Psoas muscle (tissue), 8 donors: Measurements from ENCODE around the gene LPAR1. TPM values are rescaled to one million over a fixed set of nuclear protein-coding genes. Genes with fewer than 3 reads are reported as not detected.

ENCODE experiments used
- ATAC-seq, 4 donors: fragments of 200-7000 bp; cut with Tn5 transposase; one replicate each; pipeline ENCODE4 v1.9.1; 2020; ENCODE audit warnings: moderate library complexity in 3 of 4, mild to moderate bottlenecking in 2 of 4
- DNase-seq, 2 donors: peaks; one replicate each; pipeline ENCODE4 v3.0.0-alpha.2; 2020
- H3K27ac ChIP-seq: fragments of 200-600 bp; one replicate; pipeline ENCODE4 v1.8.0; 2022
- H3K27me3 ChIP-seq, 3 donors: fragments of 200-600 bp in 1 of 3; one replicate each; pipeline versions ENCODE4 v1.6.1 to v1.8.0; 2013 to 2022; ENCODE audit warnings: low read length in 2 of 3, mild to moderate bottlenecking in 2 of 3, moderate library complexity in 1 of 3; ENCODE audit not compliant: insufficient read depth in 3 of 3
- H3K36me3 ChIP-seq, 2 donors: fragments of 200-600 bp in 1 of 2; one replicate each; pipeline versions ENCODE4 v1.6.1 to v1.8.0; 2013 to 2022; ENCODE audit warnings: low read depth in 1 of 2, mild to moderate bottlenecking in 1 of 2, moderate library complexity in 1 of 2; ENCODE audit not compliant: insufficient read depth in 1 of 2
- H3K4me1 ChIP-seq: fragments of 200-600 bp; one replicate; pipeline ENCODE4 v1.8.0; 2022
- H3K4me3 ChIP-seq: fragments of 200-600 bp; one replicate; pipeline ENCODE4 v1.8.0; 2022; ENCODE audit warnings: mild to moderate bottlenecking
- H3K9me3 ChIP-seq: fragments of 200-600 bp; one replicate; pipeline ENCODE4 v1.8.0; 2022
- WGBS, 3 donors: extraction: QIAGEN DNeasy Blood & Tissue Kit; methylation state at CpG; one replicate each; pipeline versions ENCODE4 v1.1.6 to v1.1.7; 2013; 5-methylcytosine and 5-hydroxymethylcytosine counted together
- intact Hi-C, 2 donors: fragments of 100-400 bp; cut with DNase I; formaldehyde crosslinking; loops; one replicate each; pipeline versions ENCODE4 v1.11.0 to v1.14.2; 2022
- polyA plus RNA-seq, 3 donors: library from polyadenylated mRNA; stranded (reverse); fragments of 200-250 nt; gene quantifications; one replicate each; pipeline ENCODE4 v1.2.3, GENCODE V29; 2013
- total RNA-seq, 4 donors: library from RNA; stranded (reverse); fragmentation: NEBNext Ultra II Directional in 2 of 4; extraction: Animal tissue kit (Norgen Biotek cat#: 25700) in 2 of 4; gene quantifications; one replicate each; pipeline versions ENCODE4 v1.2.1 to v1.2.4, GENCODE V29; 2021 to 2023
- TF ChIP-seq, protein P1 (sequence below): fragments of 200-600 bp; IDR thresholded peaks from one replicate; pipeline ENCODE4 v1.8.0; 2022; ENCODE audit warnings: antibody characterized with exemption
- donor health status: healthy with polysubstance abuse.
- donor health status: DM: no; HTN: no; CAD: no; lungs with moderate emphysema.
- donor health status: Bipolar disorder and iron deficiency.
- donor health status: healthy.
- donor health status: DM: yes; HTN: yes; CAD: no.
- donor health status: DM: no; HTN: no; CAD: no.
- donor health status: DM: no; HTN: no; CAD: no.
- donor health status: DM: yes; HTN: yes; CAD: no.

The LPAR1 gene
- total and polyA plus RNA-seq, 7 donors: 2.5 to 7.7 (median 4.7) TPM

DNA sequence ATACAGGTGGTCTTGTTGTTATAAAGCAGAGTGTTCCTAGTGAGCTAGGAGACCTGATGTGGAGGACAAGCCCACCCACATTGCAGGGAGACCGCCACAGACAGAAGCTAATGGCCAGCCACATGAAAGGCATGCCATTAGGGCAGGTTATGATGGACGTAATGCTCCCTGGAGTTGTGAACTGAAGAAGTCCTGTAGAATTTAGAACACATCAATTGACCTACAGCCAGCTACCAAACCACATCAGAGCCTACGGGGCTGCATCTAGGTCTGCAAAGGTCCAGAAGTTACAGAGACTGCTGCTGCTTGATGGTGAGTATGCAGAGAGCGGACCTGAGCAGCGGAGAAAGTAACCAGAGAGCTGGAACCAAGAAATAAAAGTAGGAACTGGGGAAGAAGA is 116.6 kb downstream of the LPAR1 start:
- intact Hi-C loops: no loop called here
- H3K27me3 ChIP-seq: no peaks in the 10 kb centered on the region
- H3K9me3 ChIP-seq: no peaks in the 10 kb centered on the region
- TF ChIP-seq, protein P1, sequence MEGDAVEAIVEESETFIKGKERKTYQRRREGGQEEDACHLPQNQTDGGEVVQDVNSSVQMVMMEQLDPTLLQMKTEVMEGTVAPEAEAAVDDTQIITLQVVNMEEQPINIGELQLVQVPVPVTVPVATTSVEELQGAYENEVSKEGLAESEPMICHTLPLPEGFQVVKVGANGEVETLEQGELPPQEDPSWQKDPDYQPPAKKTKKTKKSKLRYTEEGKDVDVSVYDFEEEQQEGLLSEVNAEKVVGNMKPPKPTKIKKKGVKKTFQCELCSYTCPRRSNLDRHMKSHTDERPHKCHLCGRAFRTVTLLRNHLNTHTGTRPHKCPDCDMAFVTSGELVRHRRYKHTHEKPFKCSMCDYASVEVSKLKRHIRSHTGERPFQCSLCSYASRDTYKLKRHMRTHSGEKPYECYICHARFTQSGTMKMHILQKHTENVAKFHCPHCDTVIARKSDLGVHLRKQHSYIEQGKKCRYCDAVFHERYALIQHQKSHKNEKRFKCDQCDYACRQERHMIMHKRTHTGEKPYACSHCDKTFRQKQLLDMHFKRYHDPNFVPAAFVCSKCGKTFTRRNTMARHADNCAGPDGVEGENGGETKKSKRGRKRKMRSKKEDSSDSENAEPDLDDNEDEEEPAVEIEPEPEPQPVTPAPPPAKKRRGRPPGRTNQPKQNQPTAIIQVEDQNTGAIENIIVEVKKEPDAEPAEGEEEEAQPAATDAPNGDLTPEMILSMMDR: no peak
- H3K36me3 ChIP-seq: no peaks in the 10 kb centered on the region
- H3K4me1 ChIP-seq: no peaks in the 10 kb centered on the region
- 88 to 92% (median 91%) methylated on average over 5 of the region's 5 CpGs for WGBS, 3 donors
- H3K4me3 ChIP-seq: no peak overlapping the region
- DNase-seq: no peak
- no peak for ATAC-seq
- H3K27ac ChIP-seq: no peak overlapping the region

DNA sequence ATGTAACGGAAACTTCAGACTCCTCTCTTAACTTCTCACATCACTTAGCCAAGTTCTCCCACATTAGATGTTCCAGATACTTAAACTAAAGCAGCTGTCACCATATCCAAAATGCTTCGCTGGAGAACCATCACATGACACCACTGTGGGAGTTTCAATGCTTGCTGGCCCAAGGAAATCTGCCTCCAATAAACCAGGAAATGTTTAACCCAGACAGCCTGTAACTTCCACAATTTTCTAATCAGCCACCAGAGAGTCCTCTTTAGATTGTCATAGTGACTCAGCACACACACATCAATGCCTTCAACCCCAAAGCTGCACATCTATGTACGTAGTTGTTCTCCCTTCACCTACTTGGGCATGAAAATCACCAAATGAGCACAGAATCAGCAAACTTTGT is 118.7 kb downstream of the LPAR1 start:
- WGBS, 3 donors: 30 to 47% (median 45%) methylated on average over 3 of the region's 3 CpGs
- intact Hi-C loops: no loop called here

DNA sequence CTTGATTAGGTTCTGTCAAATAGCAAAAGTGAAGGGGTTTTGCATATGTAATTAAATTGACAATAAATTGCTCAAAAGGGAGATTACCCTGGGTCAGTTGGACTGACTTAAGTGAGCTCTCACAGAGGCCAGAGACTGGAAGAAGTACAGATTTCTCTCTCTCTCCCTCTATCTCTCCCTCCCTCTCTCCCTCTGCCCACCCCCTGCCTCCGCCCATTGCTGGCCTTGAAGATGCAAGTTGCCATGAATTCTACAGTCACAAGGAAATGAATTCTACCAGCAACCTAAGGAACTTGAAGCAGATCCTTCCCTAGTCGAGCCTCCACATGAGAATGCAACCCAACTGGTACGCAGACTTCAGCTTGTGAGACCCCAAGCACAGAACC is 119.2 kb downstream of the LPAR1 start:
- no peaks in the 10 kb centered on the region for H3K36me3 ChIP-seq
- TF ChIP-seq, protein P1: no peak
- DNase-seq: no peak
- H3K4me1 ChIP-seq: no peaks in the 10 kb centered on the region
- H3K4me3 ChIP-seq: no peak overlapping the region
- H3K27me3 ChIP-seq: no peaks in the 10 kb centered on the region
- H3K27ac ChIP-seq: no peak overlapping the region
- ATAC-seq: no peak
- no peaks in the 10 kb centered on the region for H3K9me3 ChIP-seq
- intact Hi-C loops: no loop called here
- 94 to 99% (median 96%) methylated on average over 3 of the region's 3 CpGs for WGBS, 3 donors

More for the DNA sequence above, 118.7 kb downstream of the LPAR1 start:
- H3K27ac ChIP-seq: no peak overlapping the region
- H3K27me3 ChIP-seq: no peaks in the 10 kb centered on the region
- no peak for ATAC-seq
- no peaks in the 10 kb centered on the region for H3K9me3 ChIP-seq
- TF ChIP-seq, protein P1: no peak
- no peak for DNase-seq
- no peaks in the 10 kb centered on the region for H3K36me3 ChIP-seq
- H3K4me3 ChIP-seq: no peak overlapping the region
- H3K4me1 ChIP-seq: no peaks in the 10 kb centered on the region

DNA sequence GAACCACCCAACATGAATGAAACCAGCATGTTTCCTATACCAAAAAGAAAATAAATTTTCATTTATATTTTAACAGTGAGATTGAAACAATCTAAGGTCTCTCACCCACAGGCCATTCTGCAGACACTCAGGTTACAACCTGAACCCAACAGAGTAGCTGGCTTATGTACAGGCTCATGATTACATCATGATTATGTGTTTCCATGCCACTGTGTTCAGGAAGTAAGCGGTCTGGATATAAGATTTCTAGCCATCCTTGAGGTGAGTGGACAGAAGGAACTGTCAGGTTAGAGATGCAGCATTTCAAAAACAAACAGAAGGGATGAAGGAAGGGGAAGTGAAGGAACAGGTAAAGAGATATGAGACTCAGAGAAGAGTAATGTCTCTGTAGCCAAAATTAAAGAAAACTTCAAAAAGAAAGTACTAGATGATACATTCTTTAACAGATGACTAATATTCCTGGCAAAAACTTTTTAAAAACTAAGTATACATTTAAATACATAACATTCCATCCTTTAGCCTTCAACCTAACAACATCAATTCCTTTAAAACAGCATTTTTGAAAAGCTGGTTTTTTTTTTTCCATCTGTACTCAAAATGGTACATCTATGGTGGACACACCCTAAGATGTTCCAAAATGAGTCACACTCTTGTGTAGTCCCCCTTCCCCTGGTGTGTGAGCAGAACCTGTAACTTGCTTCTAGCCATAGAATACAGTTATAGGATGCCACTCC is 119.8 kb downstream of the LPAR1 start:
- ATAC-seq: no peak
- H3K4me1 ChIP-seq: no peaks in the 10 kb centered on the region
- no peak overlapping the region for H3K4me3 ChIP-seq
- H3K27ac ChIP-seq: no peak overlapping the region
- no peaks in the 10 kb centered on the region for H3K36me3 ChIP-seq
- no peaks in the 10 kb centered on the region for H3K9me3 ChIP-seq
- H3K27me3 ChIP-seq: no peaks in the 10 kb centered on the region
- intact Hi-C loops: no loop called here
- no peak for DNase-seq
- 91 to 97% (median 94%) methylated on average over 1 of the region's 1 CpG for WGBS, 3 donors
- TF ChIP-seq, protein P1: no peak

DNA sequence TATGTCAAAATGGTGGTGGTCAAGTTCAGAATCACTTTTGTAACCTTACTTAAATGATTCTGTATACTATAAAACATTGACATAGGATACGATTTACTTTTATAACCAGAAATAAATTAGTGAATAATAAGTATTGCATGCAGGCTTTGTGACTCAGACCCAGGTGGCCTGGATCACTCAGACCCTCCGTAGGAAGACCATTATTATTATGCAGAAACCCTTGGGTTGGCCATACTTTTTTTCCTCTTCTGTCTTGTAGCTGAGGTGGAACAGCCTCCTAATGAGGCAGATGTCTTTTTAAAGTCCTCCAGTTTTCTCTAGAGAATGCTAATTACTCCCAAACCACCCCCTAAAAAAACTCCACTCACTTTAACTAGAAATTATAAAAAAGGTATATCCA is 121.9 kb downstream of the LPAR1 start:
- 49 to 65% (median 58%) methylated on average over 2 of the region's 2 CpGs for WGBS, 3 donors
- TF ChIP-seq, protein P1: no peak
- H3K36me3 ChIP-seq: no peaks in the 10 kb centered on the region
- intact Hi-C loops: no loop called here
- ATAC-seq: no peak
- H3K9me3 ChIP-seq: no peaks in the 10 kb centered on the region
- H3K27ac ChIP-seq: no peak overlapping the region
- no peak for DNase-seq
- H3K27me3 ChIP-seq: no peaks in the 10 kb centered on the region
- no peaks in the 10 kb centered on the region for H3K4me1 ChIP-seq
- no peak overlapping the region for H3K4me3 ChIP-seq
